ENCODE results near the gene TTI1. TPM values are rescaled to one million over a fixed set of nuclear protein-coding genes. Genes with fewer than 3 reads are reported as not detected.
"Not testable (repeated sequence)": the region's sequence is repeated elsewhere in the genome, so short reads cannot be mapped to it uniquely, and the experiment has no call there.

Gene TTI1
- total RNA-seq, 1 experiment from 2014 or later = 37.7 TPM

- in situ Hi-C loops (cut with HindIII; ENCODE audit: low sequenced_read_pairs) = no loop called here
- no peak for DNase-seq (ENCODE audit: low spot score)
These were observed 12.0 kb downstream of the TTI1 start for GRCh38 chr20:38021087-38021772.

- no peak for DNase-seq (ENCODE audit: low spot score)
- in situ Hi-C loops (cut with HindIII; ENCODE audit: low sequenced_read_pairs) = no loop called here
These were observed 14.9 kb downstream of the TTI1 start for GRCh38 chr20:38018385-38018784.

DNA sequence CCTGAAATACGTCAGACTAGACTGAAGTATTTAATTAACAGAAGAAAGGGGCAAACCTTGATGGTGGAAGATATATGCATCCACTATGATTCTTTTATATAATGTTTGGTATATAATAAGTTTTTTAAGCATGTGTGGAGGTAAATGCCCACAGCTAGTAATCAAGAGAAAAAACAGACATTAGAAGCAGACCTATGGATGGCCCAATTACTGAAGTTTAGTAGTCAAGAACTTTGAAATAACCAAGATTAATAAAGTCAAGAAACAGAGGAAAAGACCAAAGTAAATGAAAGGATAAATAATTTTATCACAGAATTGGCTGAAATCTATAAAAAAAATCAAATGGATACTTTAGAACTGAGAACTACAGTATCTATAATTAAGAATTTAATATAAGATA lies 15.3 kb downstream of the TTI1 start:
- no peak for DNase-seq (ENCODE audit: low spot score)
- in situ Hi-C loops (cut with HindIII; ENCODE audit: low sequenced_read_pairs) = no loop called here

- in situ Hi-C loops (cut with HindIII; ENCODE audit: low sequenced_read_pairs) = no loop called here
- no peak for DNase-seq (ENCODE audit: low spot score)
These were observed 19.4 kb downstream of the TTI1 start for GRCh38 chr20:38013887-38014286.

DNA sequence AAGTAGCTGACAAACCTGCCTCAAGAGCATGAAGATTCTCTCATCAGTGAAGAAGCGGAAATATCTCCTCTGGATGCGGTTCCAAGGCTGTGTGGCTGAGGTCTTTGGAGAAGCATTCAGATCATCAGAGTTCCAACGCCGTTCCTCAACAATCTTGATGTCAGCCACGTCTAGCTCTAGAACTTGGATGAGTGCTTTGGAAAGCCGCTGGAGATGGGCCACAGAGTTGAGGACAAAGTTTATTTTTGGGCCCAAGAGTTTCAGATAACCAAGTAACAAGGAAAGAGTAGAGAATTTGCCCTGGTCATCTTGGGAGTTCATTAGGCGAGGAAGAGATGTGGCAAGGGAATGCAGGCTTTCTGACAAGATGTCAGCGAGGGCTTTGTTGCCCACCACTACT lies 20.9 kb downstream of the TTI1 start:
- DNase-seq (ENCODE audit: low spot score) = no peak
- in situ Hi-C loops (cut with HindIII; ENCODE audit: low sequenced_read_pairs) = no loop called here

DNA sequence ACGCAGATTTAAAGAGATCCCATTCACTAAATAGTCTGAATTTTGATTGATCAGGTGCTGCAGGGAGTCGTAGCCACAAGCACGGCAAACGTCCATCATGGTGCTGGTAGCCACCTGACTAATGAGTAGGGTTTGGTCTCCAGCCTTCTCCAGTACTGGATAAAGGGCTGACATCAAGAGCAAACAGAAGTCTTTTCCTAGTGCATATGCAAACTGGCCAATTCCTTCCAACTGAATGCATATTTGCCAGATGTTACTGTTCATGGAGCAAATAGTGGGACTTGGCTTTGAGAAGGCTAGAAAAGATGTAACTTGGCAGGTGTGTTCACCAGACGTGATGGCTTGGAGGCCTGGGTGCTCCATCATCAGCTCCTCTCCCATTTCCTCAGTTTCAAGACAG lies 21.6 kb downstream of the TTI1 start:
- in situ Hi-C loops (cut with HindIII; ENCODE audit: low sequenced_read_pairs) = no loop called here
- DNase-seq (ENCODE audit: low spot score) = no peak

DNA sequence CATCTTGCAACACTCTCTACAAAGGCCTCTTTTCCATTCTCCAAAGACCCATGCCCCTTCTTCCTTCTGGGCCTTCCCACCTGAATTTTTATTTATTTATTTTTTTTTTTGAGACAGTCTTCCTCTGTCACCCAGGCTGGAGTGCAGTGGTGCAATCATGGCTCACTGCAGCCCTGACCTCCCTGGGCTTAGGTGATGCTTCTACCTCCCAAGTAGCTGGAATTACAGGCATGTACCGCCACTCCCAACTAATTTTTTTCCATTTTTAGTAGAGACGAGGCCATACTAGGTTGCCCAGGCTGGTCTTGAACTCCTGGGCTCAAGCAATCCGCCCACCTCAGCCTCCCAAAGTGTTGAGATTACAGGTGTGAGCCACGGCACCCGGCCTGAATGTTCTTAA lies 23.8 kb downstream of the TTI1 start:
- in situ Hi-C loops (cut with HindIII; ENCODE audit: low sequenced_read_pairs); DNase-seq (ENCODE audit: low spot score): not testable (repeated sequence)

- DNase-seq (ENCODE audit: low spot score) = no peak
- in situ Hi-C loops (cut with HindIII; ENCODE audit: low sequenced_read_pairs) = no loop called here
These were observed 24.9 kb downstream of the TTI1 start for GRCh38 chr20:38008233-38008944.

DNA sequence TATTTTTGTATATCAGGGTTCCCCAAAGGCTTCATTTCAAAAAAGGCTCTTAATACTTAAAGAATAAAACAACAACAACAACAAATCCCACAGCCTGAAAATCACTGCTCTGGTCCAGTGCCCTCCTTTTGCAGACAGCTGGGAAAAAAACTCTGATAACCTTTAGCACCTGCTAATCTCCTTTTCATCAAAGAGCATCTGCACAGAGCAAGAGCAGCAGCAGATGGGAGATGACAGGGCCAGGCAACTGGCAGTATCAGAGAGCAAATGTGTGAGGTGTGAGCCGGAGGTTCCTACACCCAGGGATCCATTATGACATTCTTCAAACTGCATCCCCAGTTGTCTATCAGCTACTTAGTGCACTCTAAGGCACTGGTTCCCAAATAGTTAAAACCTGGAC lies 25.7 kb downstream of the TTI1 start:
- in situ Hi-C loops (cut with HindIII; ENCODE audit: low sequenced_read_pairs) = no loop called here
- no peak for DNase-seq (ENCODE audit: low spot score)

- in situ Hi-C loops (cut with HindIII; ENCODE audit: low sequenced_read_pairs) = no loop called here
- no peak for DNase-seq (ENCODE audit: low spot score)
These were observed 27.4 kb downstream of the TTI1 start for GRCh38 chr20:38005903-38006302.

DNA sequence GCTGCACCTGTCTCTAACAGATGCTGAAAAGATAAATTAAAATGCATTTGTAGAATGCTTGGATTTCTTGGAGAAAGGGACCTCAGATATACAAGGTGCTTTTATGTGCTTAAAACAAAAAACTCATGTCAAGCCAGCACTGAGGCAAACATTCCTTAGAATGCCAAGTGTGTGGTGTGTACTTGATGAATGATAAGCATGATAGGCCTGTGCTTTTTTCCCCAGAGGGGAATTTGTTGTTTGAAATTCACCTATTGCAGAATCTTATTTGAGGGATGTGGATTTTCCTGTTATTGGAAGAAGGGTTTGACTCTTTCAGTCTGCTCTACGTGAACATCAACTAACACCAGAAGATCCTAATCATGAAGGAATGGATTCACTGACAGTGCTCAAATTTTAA lies 28.8 kb downstream of the TTI1 start:
- no peak for DNase-seq (ENCODE audit: low spot score)
- in situ Hi-C loops (cut with HindIII; ENCODE audit: low sequenced_read_pairs) = no loop called here

DNA sequence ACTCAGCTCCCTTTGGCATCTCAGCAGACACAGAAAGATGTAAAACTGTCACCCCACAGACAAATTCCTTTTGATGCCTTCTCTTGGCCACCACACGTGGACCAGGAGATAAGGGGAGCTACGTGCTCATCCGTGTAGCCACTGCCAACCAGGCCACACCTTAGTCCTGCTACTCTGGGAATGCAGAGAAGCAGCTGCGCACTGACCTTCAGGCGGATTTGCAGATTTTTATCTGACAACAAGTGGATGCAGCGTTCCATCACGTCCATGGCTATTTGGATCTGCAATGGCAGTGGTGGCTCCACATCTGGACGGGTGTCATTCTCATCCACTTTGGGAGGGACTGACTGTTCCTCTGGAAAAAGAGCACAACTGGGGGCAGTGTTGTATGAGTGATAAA lies 30.8 kb downstream of the TTI1 start:
- in situ Hi-C loops (cut with HindIII; ENCODE audit: low sequenced_read_pairs) = no loop called here
- DNase-seq (ENCODE audit: low spot score) = no peak

DNA sequence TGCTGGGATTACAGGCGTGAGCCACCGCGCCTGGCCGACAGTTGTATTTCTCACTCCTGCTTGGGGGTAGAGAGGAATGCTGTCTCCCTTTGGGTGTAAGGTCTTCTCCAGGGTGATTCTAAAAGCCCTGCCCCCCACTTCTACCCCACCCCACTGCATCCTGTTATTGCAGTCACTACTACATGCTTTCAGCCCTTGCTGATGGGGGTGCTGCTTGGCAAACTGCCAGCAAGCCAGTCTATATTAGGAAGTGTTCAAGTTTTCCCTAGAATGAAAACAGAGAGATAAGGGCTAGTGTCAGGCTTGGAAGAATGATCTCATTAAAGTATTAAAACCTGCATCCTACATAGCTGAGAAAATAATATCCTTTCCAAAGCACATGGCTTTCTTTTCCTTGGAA lies 31.3 kb downstream of the TTI1 start:
- in situ Hi-C loops (cut with HindIII; ENCODE audit: low sequenced_read_pairs) = no loop called here
- no peak for DNase-seq (ENCODE audit: low spot score)

- in situ Hi-C loops (cut with HindIII; ENCODE audit: low sequenced_read_pairs) = no loop called here
- no peak for DNase-seq (ENCODE audit: low spot score)
These were observed 31.9 kb downstream of the TTI1 start for GRCh38 chr20:38001173-38001875.

- DNase-seq (ENCODE audit: low spot score) = no peak
- in situ Hi-C loops (cut with HindIII; ENCODE audit: low sequenced_read_pairs) = no loop called here
These were observed 33.0 kb downstream of the TTI1 start for GRCh38 chr20:38000293-38000692.

- in situ Hi-C loops (cut with HindIII; ENCODE audit: low sequenced_read_pairs) = loop anchor here (10.0 kb wide), 1 partner anchor 85 kb away; no protein-coding TSS in a partner anchor
These were observed 33.6 kb downstream of the TTI1 start for GRCh38 chr20:37999526-38000263.

GRCh38 chr20:37997516-37997915 lies 35.7 kb downstream of the TTI1 start:
- in situ Hi-C loops (cut with HindIII; ENCODE audit: low sequenced_read_pairs) = loop anchor here (10.0 kb wide), 1 partner anchor 83 kb away; no protein-coding TSS in a partner anchor
- DNase-seq (ENCODE audit: low spot score) = no peak

More at GRCh38 chr20:37999526-38000263, 33.6 kb downstream of the TTI1 start:
- no peak for DNase-seq (ENCODE audit: low spot score)

- peak; percentile 89 for DNase-seq (ENCODE audit: low spot score)
- in situ Hi-C loops (cut with HindIII; ENCODE audit: low sequenced_read_pairs) = loop anchor here (10.0 kb wide), 1 partner anchor 81 kb away; no protein-coding TSS in a partner anchor
These were observed 37.2 kb downstream of the TTI1 start for GRCh38 chr20:37995856-37996605.

DNA sequence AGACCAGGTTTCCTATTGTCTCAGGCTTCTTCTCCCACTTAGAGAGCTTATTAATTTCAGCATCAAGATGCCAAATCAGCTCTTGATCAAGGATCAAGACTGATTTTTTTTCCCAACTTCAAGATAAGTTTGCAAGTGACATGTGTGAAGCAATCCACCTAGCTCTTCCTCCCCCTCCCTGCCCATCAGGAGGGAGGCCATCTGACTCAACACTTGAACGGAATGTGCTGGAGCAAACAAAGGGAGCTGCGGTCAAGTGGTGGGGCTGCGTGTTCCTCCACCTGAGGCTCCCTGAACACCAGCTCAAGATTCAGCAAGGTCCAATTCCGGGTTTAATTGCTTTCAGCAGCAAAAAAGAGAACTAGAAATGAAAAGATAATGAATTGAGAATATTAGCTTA lies 38.7 kb downstream of the TTI1 start:
- in situ Hi-C loops (cut with HindIII; ENCODE audit: low sequenced_read_pairs) = loop anchor here (10.0 kb wide), 1 partner anchor 80 kb away; no protein-coding TSS in a partner anchor

More for the DNA sequence above, 38.7 kb downstream of the TTI1 start:
- DNase-seq (ENCODE audit: low spot score) = no peak
